Adipose tissue (tissue), 3 donors: ENCODE measurements around the gene KIF12. TPM values are rescaled to one million over a fixed set of nuclear protein-coding genes. Genes with fewer than 3 reads are reported as not detected.
"Not testable (repeated sequence)": the region's sequence is repeated elsewhere in the genome, so short reads cannot be mapped to it uniquely, and the experiment has no call there.

Experiments
- H3K27ac ChIP-seq: one replicate; pipeline ENCODE4 v1.5.1; 2013; ENCODE audit warnings: low read depth, low read length
- WGBS, 3 donors: extraction: QIAGEN DNeasy Blood & Tissue Kit; methylation state at CpG; one replicate each; pipeline ENCODE4 v1.1.7; 2013; 5-methylcytosine and 5-hydroxymethylcytosine counted together
- polyA plus RNA-seq, 3 donors: library from polyadenylated mRNA; stranded (reverse); fragments of 200-250 nt; gene quantifications; one replicate each; pipeline ENCODE4 v1.2.3, GENCODE V29; 2013
- donor health status: healthy with polysubstance abuse.
- donor health status: Bipolar disorder and iron deficiency.
- donor health status: healthy.

KIF12 gene
- polyA plus RNA-seq, 3 donors, result 0.22 to 38.8 (median 1.0) TPM

DNA sequence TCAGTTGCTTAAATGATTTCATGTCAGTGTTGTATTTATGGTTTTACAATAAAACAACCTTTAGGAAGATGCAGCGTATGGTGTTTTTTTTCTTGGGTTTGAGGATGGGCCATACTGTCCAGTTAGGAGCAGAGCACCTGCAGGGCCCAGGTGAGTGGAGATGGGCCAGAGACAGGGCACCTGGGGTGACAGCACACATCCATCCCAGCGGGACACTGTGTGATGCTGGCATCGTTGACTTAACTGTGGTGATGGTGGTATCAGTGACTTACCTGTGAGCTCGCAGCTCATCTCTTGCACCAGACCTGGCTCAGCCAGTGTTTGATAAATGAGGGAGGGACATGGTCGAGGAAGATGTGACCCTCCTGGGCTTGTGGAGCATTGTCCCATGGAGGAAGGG is 42.6 kb downstream of the KIF12 start:
- no peak overlapping the region for H3K27ac ChIP-seq
- WGBS, 3 donors, result 93 to 96% (median 95%) methylated on average over 5 of the region's 5 CpGs

DNA sequence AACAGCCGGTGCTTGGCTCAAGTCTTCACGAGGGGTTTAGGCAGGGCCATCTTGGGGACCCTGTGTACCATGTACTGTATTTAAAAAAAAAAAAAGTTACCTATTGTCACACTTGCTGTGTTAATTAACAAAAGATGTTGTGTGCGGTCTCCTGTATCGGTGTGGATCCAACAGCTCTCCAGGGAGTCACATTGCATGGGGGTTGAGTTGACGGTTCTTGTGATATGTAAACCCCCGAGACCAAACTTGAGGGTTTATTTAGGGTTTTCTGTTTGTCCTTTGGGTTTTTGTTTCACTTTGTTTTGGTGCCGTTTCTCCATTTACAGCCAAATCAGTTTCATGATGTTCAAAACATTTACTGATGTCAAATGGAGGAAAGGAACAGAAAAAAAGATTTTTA is 43.2 kb downstream of the KIF12 start:
- WGBS, 3 donors, result 88 to 97% (median 89%) methylated on average over 7 of the region's 7 CpGs
- H3K27ac ChIP-seq, result no peak overlapping the region

DNA sequence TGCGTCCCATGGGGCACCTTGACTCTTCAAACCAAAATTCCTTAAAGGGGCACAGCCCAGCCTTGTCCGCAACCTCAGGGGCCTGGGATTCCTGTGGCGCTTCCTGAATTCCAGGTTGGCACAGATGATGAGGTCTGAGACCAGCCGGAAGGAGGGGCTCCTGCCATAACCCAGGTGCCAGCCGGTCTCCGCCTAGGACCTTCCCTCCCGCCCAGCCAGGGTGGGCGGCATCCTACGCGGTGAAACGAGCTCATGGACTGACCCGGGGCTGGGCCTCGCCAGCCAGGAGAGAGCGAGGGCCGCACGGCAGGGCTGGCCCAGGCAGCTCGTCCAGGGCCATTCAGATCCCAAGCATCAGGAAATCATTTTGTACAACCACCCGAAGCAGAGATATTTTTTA is 44.0 kb downstream of the KIF12 start:
- no peak overlapping the region for H3K27ac ChIP-seq
- 94 to 95% (median 94%) methylated on average over 18 of the region's 18 CpGs for WGBS, 3 donors

- H3K27ac ChIP-seq, result no peak overlapping the region
- 78 to 91% (median 83%) methylated on average over 10 of the region's 10 CpGs for WGBS, 3 donors
Measured at GRCh38 chr9:114054191-114054690, 44.9 kb downstream of the KIF12 start.

GRCh38 chr9:114053246-114054005 is 45.7 kb downstream of the KIF12 start:
- no peak overlapping the region for H3K27ac ChIP-seq
- 90 to 94% (median 90%) methylated on average over 8 of the region's 8 CpGs for WGBS, 3 donors

GRCh38 chr9:114051706-114052105 is 47.4 kb downstream of the KIF12 start:
- H3K27ac ChIP-seq, result no peak overlapping the region
- 78 to 85% (median 84%) methylated on average over 7 of the region's 7 CpGs for WGBS, 3 donors

- 94 to 96% (median 96%) methylated on average over 15 of the region's 15 CpGs for WGBS, 3 donors
- no peak overlapping the region for H3K27ac ChIP-seq
Measured at GRCh38 chr9:114051281-114051680, 47.8 kb downstream of the KIF12 start.

DNA sequence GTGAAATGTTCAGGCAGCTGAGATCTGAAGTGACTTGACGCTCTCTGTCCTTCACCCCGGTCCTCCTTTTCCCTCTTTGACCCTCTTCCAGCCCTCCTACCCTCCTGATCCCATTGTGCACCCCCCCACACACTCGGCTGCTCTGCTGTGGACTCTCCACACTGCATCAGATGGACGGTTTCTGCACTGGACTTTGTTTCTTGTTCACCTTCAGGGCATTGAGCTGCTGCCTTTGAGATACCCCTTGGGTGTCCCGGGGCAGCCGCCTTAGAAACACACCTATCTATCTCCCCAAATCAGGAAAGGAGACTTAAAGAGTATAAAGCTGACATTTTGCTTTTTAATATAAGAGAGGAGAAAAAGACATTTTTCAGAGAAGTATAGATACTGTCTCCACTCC is 48.4 kb downstream of the KIF12 start:
- WGBS, 3 donors, result 89 to 96% (median 91%) methylated on average over 6 of the region's 6 CpGs
- no peak overlapping the region for H3K27ac ChIP-seq

DNA sequence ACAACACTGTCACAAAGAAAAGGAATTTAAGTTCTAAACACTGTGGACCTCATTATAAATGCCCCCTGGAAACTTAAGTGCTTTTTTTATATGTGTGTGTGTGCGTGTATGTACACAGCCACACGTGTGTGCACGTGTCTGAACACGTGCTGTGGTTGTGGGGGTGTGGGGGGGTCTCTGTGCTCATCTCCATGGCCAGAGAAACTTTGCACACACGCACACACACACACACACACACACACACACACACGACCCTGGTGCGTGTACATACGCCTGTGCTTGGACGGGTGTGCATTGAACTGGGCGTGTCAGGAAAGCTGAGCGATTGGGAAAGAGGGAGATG is 48.9 kb downstream of the KIF12 start:
- WGBS, 3 donors, result 84 to 92% (median 87%) methylated on average over 11 of the region's 11 CpGs
- H3K27ac ChIP-seq, result no peak overlapping the region

DNA sequence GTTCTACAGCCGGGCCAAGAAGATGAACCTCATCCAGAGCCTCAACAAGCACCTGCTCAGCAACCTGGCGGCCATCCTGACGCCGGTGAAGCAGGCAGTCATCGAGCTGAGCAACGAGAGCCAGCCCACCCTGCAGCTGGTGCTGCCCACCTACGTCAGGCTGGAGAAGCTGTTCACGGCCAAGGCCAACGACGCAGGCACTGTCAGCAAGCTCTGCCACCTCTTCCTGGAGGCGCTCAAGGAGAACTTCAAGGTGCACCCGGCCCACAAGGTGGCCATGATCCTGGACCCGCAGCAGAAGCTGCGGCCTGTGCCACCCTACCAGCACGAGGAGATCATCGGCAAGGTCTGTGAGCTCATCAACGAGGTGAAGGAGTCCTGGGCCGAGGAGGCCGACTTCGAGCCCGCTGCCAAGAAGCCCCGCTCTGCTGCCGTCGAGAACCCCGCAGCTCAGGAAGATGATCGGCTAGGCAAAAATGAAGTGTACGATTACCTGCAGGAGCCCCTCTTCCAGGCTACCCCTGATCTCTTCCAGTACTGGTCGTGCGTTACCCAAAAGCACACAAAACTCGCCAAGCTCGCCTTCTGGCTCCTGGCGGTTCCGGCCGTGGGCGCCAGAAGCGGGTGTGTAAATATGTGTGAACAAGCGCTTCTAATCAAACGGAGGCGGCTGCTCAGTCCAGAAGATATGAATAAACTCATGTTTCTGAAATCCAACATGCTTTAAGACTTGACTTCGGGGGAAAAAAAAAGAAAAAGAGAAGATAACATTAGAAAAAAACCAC is 49.5 kb downstream of the KIF12 start:
- H3K27ac ChIP-seq, result no peak overlapping the region
- 94 to 95% (median 95%) methylated on average over 40 of the region's 40 CpGs for WGBS, 3 donors

- no peak overlapping the region for H3K27ac ChIP-seq
- 97 to 98% (median 97%) methylated on average over 44 of the region's 44 CpGs for WGBS, 3 donors
Measured at GRCh38 chr9:114048533-114049415, 50.3 kb downstream of the KIF12 start.

DNA sequence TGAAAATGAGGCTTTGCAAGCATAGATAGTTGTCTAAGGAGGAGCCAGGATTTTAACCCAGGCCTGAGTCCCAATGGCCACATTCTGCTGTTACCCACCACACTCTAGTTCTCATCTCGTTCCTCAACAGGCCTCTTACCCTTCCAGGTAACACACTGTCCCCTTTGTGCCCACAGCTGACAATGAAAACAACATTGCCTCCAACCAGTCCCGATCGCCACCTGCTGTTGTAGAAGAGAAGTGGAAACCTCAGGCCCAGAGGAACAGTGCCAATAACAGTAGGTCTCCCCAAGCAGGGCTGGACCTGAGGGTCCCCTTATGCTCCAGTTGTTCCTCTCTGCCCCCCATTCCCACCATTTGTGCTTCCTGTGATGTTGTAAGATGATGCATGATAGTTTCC is 51.4 kb downstream of the KIF12 start:
- H3K27ac ChIP-seq, result no peak overlapping the region
- WGBS, 3 donors, result 77 to 91% (median 85%) methylated on average over 3 of the region's 3 CpGs

DNA sequence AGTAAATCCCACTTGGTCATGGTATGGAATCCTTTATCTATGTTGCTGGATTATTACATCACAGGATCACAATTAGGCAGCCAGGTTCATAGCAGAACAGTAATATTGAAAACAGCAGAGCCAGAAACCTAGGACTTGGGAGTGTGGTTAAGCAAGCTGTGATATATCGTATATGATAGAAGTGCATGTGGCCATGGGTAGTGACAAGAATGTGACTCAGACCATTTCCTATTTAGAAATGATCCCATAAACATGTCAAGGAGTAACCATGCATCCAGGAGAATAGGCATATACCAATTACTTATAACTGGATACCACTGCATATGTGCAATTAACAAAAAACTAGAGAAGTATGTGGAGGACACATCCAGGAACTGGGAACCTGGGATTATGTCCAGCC is 52.2 kb downstream of the KIF12 start:
- 82 to 90% (median 87%) methylated on average over 1 of the region's 1 CpG for WGBS, 3 donors
- no peak overlapping the region for H3K27ac ChIP-seq

DNA sequence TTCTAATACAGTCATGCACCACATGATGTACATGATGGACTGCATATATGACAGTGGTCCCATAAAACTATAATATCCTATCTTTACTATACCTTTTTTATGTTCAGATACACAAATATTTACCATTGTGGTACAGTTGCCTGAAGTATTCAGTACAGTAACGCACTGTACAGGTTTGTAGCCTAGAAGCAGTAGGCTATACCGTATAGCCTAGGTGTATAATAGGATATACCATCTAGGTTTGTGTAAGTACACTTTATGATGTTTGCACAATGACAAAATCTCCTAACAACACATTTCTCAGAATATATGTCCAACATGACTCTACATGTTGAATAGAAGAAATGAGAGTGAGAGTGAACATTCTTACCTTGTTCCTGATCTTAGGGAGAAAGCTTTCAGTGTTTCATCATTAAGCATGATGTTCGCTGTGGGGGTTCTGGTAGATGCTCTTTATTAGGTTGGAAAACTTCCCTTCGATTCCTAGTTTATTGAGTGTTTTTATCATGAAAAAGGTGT is 52.8 kb downstream of the KIF12 start:
- WGBS, 3 donors, result 95 to 98% (median 96%) methylated on average over 4 of the region's 4 CpGs
- no peak overlapping the region for H3K27ac ChIP-seq

DNA sequence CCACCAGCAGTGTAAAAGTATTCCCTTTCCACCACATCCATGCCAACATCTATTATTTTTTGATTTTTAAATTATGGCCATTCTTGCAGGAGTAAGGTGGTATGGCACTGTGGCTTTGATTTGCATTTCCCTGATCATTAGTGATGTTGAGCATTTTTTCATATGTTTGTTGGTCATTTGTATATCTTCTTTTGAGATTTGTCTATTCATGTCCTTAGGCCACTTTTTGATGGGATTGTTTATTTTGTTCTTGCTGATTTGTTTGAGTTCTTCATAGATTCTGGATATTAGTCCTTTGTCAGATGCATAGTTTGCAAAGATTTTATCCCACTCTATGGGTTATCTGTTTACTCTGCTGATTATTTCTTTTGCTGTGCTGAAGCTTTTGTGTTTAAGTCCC is 55.4 kb downstream of the KIF12 start:
- H3K27ac ChIP-seq, result not testable (repeated sequence)
